ENCODE results near the gene MTFR2.

Gene MTFR2

DNA sequence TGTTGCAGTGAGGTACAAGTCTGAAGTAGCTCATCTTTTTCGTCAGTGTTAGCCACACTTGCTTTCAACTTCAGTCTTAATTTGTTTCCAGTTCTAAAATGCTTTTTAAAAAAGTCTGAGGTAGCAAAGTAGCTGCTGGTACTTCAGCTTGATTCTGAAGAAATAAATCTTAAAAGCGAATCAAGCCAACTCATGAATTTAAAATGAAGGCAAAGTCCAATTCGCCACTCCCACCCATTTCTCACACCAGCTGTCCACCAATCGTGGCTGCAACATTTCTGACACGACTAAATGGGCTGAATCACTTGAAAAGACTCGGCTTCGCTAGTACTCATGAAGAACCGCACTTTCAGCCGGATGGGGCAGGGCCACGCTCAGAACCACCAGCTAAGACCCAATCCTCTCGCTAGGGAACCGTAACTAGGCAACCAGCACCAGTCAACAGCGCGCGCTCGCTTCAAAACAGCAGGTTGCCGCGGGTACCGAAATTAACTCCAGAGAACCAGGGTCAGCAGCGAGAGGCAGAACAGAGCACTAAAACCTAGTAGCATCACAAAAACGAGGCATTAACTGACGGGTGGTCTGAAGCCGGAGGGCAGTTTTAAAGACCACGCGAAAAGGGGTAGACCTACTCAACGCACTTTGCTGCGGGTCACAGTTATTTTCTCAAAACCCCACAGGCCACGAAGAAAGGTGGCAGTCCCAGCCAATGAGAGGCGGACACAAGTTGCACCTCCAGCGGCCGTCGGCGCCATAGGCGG, 38.6 kb upstream of the MTFR2 start (continued):
- no peak for TF ChIP-seq ZBTB10 (tag by site-specific recombination; IDR thresholded peaks at IDR 0.05)
- TF ChIP-seq ZNF324 (tag by site-specific recombination; IDR thresholded peaks at IDR 0.05): no peak
- TF ChIP-seq KLF1 (tag by site-specific recombination; IDR thresholded peaks at IDR 0.05): no peak
- TF ChIP-seq ZNF768 (tag by site-specific recombination; IDR thresholded peaks at IDR 0.05): no peak
- TF ChIP-seq ZNF521 (tag by site-specific recombination; IDR thresholded peaks at IDR 0.05): no peak
- TF ChIP-seq ZNF10 (tag by site-specific recombination; IDR thresholded peaks at IDR 0.05): no peak
- TF ChIP-seq ZNF530 (tag by site-specific recombination; IDR thresholded peaks at IDR 0.05; ENCODE audit: low read depth): no peak
- TF ChIP-seq ZNF704 (tag by site-specific recombination; IDR thresholded peaks at IDR 0.05): no peak
- no peak for TF ChIP-seq ZNF76 (tag by site-specific recombination; IDR thresholded peaks at IDR 0.05; ENCODE audit: borderline replicate concordance, low read depth)
- no peak for TF ChIP-seq HIC1 (tag by site-specific recombination; IDR thresholded peaks at IDR 0.05)
- no peak for TF ChIP-seq ZNF221 (tag by site-specific recombination; IDR thresholded peaks at IDR 0.05; ENCODE audit: borderline replicate concordance)
- TF ChIP-seq ZNF585B (tag by site-specific recombination; IDR thresholded peaks at IDR 0.05): no peak
- no peak for TF ChIP-seq EGR2 (tag by site-specific recombination; IDR thresholded peaks at IDR 0.05; ENCODE audit: low read depth)
- TF ChIP-seq ZXDB (tag by site-specific recombination; IDR thresholded peaks at IDR 0.05): no peak
- TF ChIP-seq, protein P1, sequence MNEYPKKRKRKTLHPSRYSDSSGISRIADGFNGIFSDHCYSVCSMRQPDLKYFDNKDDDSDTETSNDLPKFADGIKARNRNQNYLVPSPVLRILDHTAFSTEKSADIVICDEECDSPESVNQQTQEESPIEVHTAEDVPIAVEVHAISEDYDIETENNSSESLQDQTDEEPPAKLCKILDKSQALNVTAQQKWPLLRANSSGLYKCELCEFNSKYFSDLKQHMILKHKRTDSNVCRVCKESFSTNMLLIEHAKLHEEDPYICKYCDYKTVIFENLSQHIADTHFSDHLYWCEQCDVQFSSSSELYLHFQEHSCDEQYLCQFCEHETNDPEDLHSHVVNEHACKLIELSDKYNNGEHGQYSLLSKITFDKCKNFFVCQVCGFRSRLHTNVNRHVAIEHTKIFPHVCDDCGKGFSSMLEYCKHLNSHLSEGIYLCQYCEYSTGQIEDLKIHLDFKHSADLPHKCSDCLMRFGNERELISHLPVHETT (tag by site-specific recombination; IDR thresholded peaks at IDR 0.05): no peak
- TF ChIP-seq ZNF214 (tag by site-specific recombination; IDR thresholded peaks at IDR 0.05; ENCODE audit: borderline replicate concordance): no peak
- no peak for TF ChIP-seq ZNF664 (tag by site-specific recombination; IDR thresholded peaks at IDR 0.05)
- TF ChIP-seq ZBTB48 (tag by site-specific recombination; IDR thresholded peaks at IDR 0.05): no peak
- TF ChIP-seq ZNF391 (tag by site-specific recombination; IDR thresholded peaks at IDR 0.05; ENCODE audit: borderline replicate concordance, low read depth): 0 out of 2 replicates have a peak, but pooled peaks have one; percentile 15
- TF ChIP-seq ZNF146 (tag by site-specific recombination; IDR thresholded peaks at IDR 0.05): no peak
- no peak for TF ChIP-seq ZNF350 (tag by site-specific recombination; IDR thresholded peaks at IDR 0.05)
- no peak for TF ChIP-seq ZNF121 (tag by site-specific recombination; IDR thresholded peaks at IDR 0.05)
- no peak for TF ChIP-seq ZNF426 (tag by site-specific recombination; IDR thresholded peaks at IDR 0.05)
- TF ChIP-seq, protein P2, sequence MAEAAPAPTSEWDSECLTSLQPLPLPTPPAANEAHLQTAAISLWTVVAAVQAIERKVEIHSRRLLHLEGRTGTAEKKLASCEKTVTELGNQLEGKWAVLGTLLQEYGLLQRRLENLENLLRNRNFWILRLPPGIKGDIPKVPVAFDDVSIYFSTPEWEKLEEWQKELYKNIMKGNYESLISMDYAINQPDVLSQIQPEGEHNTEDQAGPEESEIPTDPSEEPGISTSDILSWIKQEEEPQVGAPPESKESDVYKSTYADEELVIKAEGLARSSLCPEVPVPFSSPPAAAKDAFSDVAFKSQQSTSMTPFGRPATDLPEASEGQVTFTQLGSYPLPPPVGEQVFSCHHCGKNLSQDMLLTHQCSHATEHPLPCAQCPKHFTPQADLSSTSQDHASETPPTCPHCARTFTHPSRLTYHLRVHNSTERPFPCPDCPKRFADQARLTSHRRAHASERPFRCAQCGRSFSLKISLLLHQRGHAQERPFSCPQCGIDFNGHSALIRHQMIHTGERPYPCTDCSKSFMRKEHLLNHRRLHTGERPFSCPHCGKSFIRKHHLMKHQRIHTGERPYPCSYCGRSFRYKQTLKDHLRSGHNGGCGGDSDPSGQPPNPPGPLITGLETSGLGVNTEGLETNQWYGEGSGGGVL (tag by site-specific recombination; IDR thresholded peaks at IDR 0.05): no peak
- peak; percentile 90 for TF ChIP-seq SP2 (tag by site-specific recombination; IDR thresholded peaks at IDR 0.05)
- TF ChIP-seq, protein P3, sequence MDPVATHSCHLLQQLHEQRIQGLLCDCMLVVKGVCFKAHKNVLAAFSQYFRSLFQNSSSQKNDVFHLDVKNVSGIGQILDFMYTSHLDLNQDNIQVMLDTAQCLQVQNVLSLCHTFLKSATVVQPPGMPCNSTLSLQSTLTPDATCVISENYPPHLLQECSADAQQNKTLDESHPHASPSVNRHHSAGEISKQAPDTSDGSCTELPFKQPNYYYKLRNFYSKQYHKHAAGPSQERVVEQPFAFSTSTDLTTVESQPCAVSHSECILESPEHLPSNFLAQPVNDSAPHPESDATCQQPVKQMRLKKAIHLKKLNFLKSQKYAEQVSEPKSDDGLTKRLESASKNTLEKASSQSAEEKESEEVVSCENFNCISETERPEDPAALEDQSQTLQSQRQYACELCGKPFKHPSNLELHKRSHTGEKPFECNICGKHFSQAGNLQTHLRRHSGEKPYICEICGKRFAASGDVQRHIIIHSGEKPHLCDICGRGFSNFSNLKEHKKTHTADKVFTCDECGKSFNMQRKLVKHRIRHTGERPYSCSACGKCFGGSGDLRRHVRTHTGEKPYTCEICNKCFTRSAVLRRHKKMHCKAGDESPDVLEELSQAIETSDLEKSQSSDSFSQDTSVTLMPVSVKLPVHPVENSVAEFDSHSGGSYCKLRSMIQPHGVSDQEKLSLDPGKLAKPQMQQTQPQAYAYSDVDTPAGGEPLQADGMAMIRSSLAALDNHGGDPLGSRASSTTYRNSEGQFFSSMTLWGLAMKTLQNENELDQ (tag by site-specific recombination; IDR thresholded peaks at IDR 0.05; ENCODE audit: low read depth): no peak
- TF ChIP-seq SCRT1 (tag by site-specific recombination; IDR thresholded peaks at IDR 0.05; ENCODE audit: borderline replicate concordance): no peak
- peak; percentile 10; the same call in 1 of the 2 replicates for TF ChIP-seq SP7 (tag by site-specific recombination; IDR thresholded peaks at IDR 0.05)
- no peak for TF ChIP-seq ZNF629 (tag by site-specific recombination; IDR thresholded peaks at IDR 0.05)
